K562 (cell line): ENCODE measurements around the gene NAA11. TPM values are rescaled to one million over a fixed set of nuclear protein-coding genes. Genes with fewer than 3 reads are reported as not detected.

Source experiments
- ATAC-seq: fragments of 200-7000 bp; cut with Tn5 transposase; 3 replicates; pipeline ENCODE4 v1.9.1; 2020; ENCODE audit warnings: moderate library complexity
- BruUV-seq: library from RNA; stranded (reverse); fragments of 400-500 nt; replicated peaks from 2 replicates; lab custom pipeline; 2021; lab: Mats Ljungman, UMichigan
- CTCF ChIA-PET: fragments of 300-600 bp; formaldehyde crosslinking; extraction: SDS; loops from one replicate; lab custom pipeline; 2021; ENCODE audit warnings: low intra/inter-chr PET ratio; lab: Yijun Ruan, JAX
- POLR2A ChIA-PET: fragments of 300-600, 350-650 bp; sonication (Branson Sonifier 250); formaldehyde crosslinking; extraction: SDS; loops from one replicate; lab custom pipeline; 2021; ENCODE audit warnings: antibody characterized with exemption, inconsistent platforms; lab: Yijun Ruan, JAX
- DNase-seq, 4 experiments: peaks; one replicate each; pipeline versions ENCODE4 v3.0.0 to v3.0.0-alpha.2; 2011 to 2018; ENCODE audit warnings: low spot score in 3 of 4, mixed read lengths in 3 of 4; ENCODE audit errors: extremely low read depth in 1 of 4
- FAIRE-seq: peaks from 2 replicates; lab custom pipeline; 2011; peaks lifted over from hg19 to GRCh38; lab: Jason Lieb, UNC
- H2AFZ ChIP-seq: 2 replicates; pipeline ENCODE4 v1.6.0; 2011; ENCODE audit warnings: low read depth, low read length, control low read depth, inconsistent platforms
- H3K27ac ChIP-seq: fragments of 200-600 bp; 3 replicates; pipeline ENCODE4 v1.8.0; 2011; ENCODE audit warnings: low read depth, mild to moderate bottlenecking, control low read depth, inconsistent platforms, low read length, moderate library complexity, mixed read lengths; ENCODE audit errors: extremely low read depth
- H3K27me3 ChIP-seq, 2 experiments: fragments of 300-600 bp in 1 of 2; 2 replicates in 1 of 2; 3 replicates in 1 of 2; pipeline versions ENCODE4 v1.6.0 to v1.8.0; 2011; ENCODE audit warnings: inconsistent platforms in 2 of 2, low read length in 2 of 2, mild to moderate bottlenecking in 1 of 2, mixed read lengths in 1 of 2, moderate library complexity in 1 of 2; ENCODE audit not compliant: control insufficient read depth in 2 of 2, insufficient read depth in 2 of 2
- H3K36me3 ChIP-seq: fragments of 300-600 bp; 3 replicates; pipeline ENCODE4 v1.8.0; 2011; ENCODE audit warnings: mild to moderate bottlenecking, low read length, inconsistent platforms; ENCODE audit not compliant: control insufficient read depth, insufficient read depth
- H3K4me1 ChIP-seq, 2 experiments: fragments of 200-600 bp in 1 of 2; replicated peaks in 1 of 2; 2 replicates in 1 of 2; 3 replicates in 1 of 2; pipeline versions ENCODE4 v1.5.1 to v1.8.0; 2011; ENCODE audit warnings: inconsistent platforms in 2 of 2, low read length in 2 of 2, mild to moderate bottlenecking in 1 of 2, mixed read lengths in 1 of 2, moderate library complexity in 1 of 2; ENCODE audit not compliant: control insufficient read depth in 2 of 2, insufficient read depth in 2 of 2
- H3K4me2 ChIP-seq: 2 replicates; pipeline ENCODE4 v1.6.1; 2011; ENCODE audit warnings: low read length, control low read depth, inconsistent platforms, mixed read lengths; ENCODE audit not compliant: insufficient read depth
- H3K4me3 ChIP-seq: fragments of 200-600 bp; sonication (generic), shearing (Covaris generic); 2 replicates; pipeline ENCODE4 v1.5.1; 2016; ENCODE audit warnings: control low read depth, inconsistent platforms
- H3K79me2 ChIP-seq: fragments of 200-600 bp; 3 replicates; pipeline ENCODE4 v1.8.0; 2011; ENCODE audit warnings: low read length, inconsistent platforms; ENCODE audit not compliant: control insufficient read depth, insufficient read depth
- H3K9ac ChIP-seq, 2 experiments: 2 replicates each; pipeline versions ENCODE4 v1.6.0 to v1.6.1; 2011; ENCODE audit warnings: low read depth in 2 of 2, low read length in 2 of 2, control low read depth in 1 of 2, inconsistent platforms in 1 of 2, mild to moderate bottlenecking in 1 of 2, mixed read lengths in 1 of 2; ENCODE audit not compliant: insufficient read depth in 1 of 2
- H3K9me1 ChIP-seq: one replicate; pipeline ENCODE4 v1.6.0; 2011; ENCODE audit warnings: inconsistent platforms, mild to moderate bottlenecking, low read length, moderate library complexity; ENCODE audit not compliant: control insufficient read depth, insufficient read depth
- H3K9me3 ChIP-seq: replicated peaks from 2 replicates; pipeline ENCODE4 v1.5.1; 2011; ENCODE audit warnings: low read depth, low read length, inconsistent platforms; ENCODE audit not compliant: control insufficient read depth, insufficient read depth
- H4K20me1 ChIP-seq: replicated peaks from 2 replicates; pipeline ENCODE4 v1.6.1; 2011; ENCODE audit warnings: low read length, inconsistent platforms, mixed read lengths; ENCODE audit not compliant: control insufficient read depth, insufficient read depth
- ARID2 ChIP-seq: fragments of 450-650 bp; IDR thresholded peaks from 2 replicates; pipeline ENCODE4 v1.6.1; 2017; ENCODE audit warnings: antibody characterized with exemption, mild to moderate bottlenecking
- BMI1 ChIP-seq: fragments of 150-350 bp; IDR thresholded peaks from 2 replicates; pipeline ENCODE4 v1.6.1; 2014; ENCODE audit warnings: low read length
- FOS ChIP-seq: IDR thresholded peaks from 3 replicates; pipeline ENCODE4 v1.6.1; 2011; ENCODE audit not compliant: insufficient read length; ENCODE audit errors: extremely low read depth
- KDM5B ChIP-seq: fragments of 200-600 bp; sonication (generic); IDR thresholded peaks from 2 replicates; pipeline ENCODE4 v1.6.1; 2012; ENCODE audit warnings: low read depth, mild to moderate bottlenecking, moderate library complexity, low read length, control low read depth, inconsistent platforms; ENCODE audit not compliant: insufficient replicate concordance
- TGIF2 ChIP-seq: sonication (generic); formaldehyde crosslinking; IDR thresholded peaks from 2 replicates; pipeline ENCODE4 v1.8.1; 2022; ENCODE audit warnings: mild to moderate bottlenecking, missing genetic modification reagents, moderate library complexity
- XRCC5 ChIP-seq: fragments of 200-400 bp; formaldehyde crosslinking; IDR thresholded peaks from 2 replicates; pipeline ENCODE4 v1.6.1; 2017; ENCODE audit warnings: low read depth, mild to moderate bottlenecking, low read length
- ZNF212 ChIP-seq: fragments of 450-650 bp; formaldehyde crosslinking; IDR thresholded peaks from 2 replicates; pipeline ENCODE4 v1.4.0; 2020; ENCODE audit warnings: mild to moderate bottlenecking
- ZNF639 ChIP-seq, 2 experiments: fragments of 200-800 bp in 1 of 2; sonication (Bioruptor generic) in 1 of 2; sonication (generic) in 1 of 2; formaldehyde crosslinking in 1 of 2; IDR thresholded peaks in 1 of 2; conservative IDR thresholded peaks in 1 of 2; 2 replicates each; pipeline versions ENCODE4 v1.5.0 to v1.6.1; 2016 to 2020; ENCODE audit warnings: missing compliant biosample characterization in 1 of 2, missing genetic modification characterization in 1 of 2, missing genetic modification reagents in 1 of 2
- ZNF780A ChIP-seq: fragments of 250-450 bp; sonication (Bioruptor Pico); IDR thresholded peaks from 2 replicates; pipeline ENCODE4 v1.5.0; 2021; ENCODE audit warnings: mild to moderate bottlenecking
- WGBS: fragments of 100-300 bp; shearing (Covaris generic); methylation state at CpG from one replicate; pipeline ENCODE4 v1.1.6; 2016; ENCODE audit warnings: low coverage, mixed read lengths; ENCODE audit not compliant: insufficient coverage; ENCODE audit errors: missing lambda C conversion rate; 5-methylcytosine and 5-hydroxymethylcytosine counted together
- in situ Hi-C: fragments of 300-500 bp; cut with MboI; formaldehyde crosslinking; loops from 4 replicates; pipeline ENCODE4 v1.15.0; 2018; ENCODE audit warnings: inconsistent platforms, mixed read lengths
- intact Hi-C: fragments of 100-400 bp; cut with micrococcal nuclease; formaldehyde crosslinking; loops from 2 replicates; pipeline ENCODE4 v1.14.2; 2022
- polyA plus RNA-seq, 8 experiments: library from polyadenylated mRNA; depleted of rRNA in 4 of 8; stranded (reverse) in 5 of 8; unstranded in 3 of 8; fragments of >200 nt; fragmentation: Nextera tagmentation in 2 of 8; fragmentation: Illumina TruSeq in 1 of 8; extraction: Ambion mirVana in 2 of 8; extraction: Trizol in 1 of 8; gene quantifications; 2 replicates each; pipeline versions ENCODE4 v1.2.1 to v1.2.3, GENCODE V29; 2011 to 2014; ENCODE audit warnings: inconsistent platforms in 1 of 8, missing spikeins in 1 of 8
- total RNA-seq, 7 experiments: library from RNA; depleted of rRNA in 6 of 7; stranded (reverse); fragments of >200 nt in 6 of 7; fragmentation: Illumina TruSeq in 2 of 7; extraction: Trizol in 2 of 7; gene quantifications; 2 replicates each; pipeline versions ENCODE4 v1.2.1 to v1.2.3, GENCODE V29; 2011 to 2021; ENCODE audit warnings: low replicate concordance in 1 of 7
- TF ChIP-seq, protein P1 (sequence below): fragments of 250-450 bp; sonication (Bioruptor Pico); IDR thresholded peaks from 2 replicates; pipeline ENCODE4 v1.8.0; 2021; ENCODE audit warnings: borderline replicate concordance, mild to moderate bottlenecking, moderate library complexity; ENCODE audit not compliant: poor library complexity, severe bottlenecking
- TF ChIP-seq, protein P2 (sequence below), 2 experiments: fragments of 450-650 bp; IDR thresholded peaks; 2 replicates each; pipeline ENCODE4 v1.6.1; 2018; ENCODE audit warnings: mild to moderate bottlenecking in 2 of 2, low read depth in 1 of 2; ENCODE audit not compliant: partially characterized antibody in 2 of 2

The NAA11 gene
- total and polyA plus RNA-seq, 9 of the 15 experiments (the other 6 are each of a cell fraction or from before 2014, with no cell fraction given) = 17.1 to 34.6 (median 23.1) TPM

DNA sequence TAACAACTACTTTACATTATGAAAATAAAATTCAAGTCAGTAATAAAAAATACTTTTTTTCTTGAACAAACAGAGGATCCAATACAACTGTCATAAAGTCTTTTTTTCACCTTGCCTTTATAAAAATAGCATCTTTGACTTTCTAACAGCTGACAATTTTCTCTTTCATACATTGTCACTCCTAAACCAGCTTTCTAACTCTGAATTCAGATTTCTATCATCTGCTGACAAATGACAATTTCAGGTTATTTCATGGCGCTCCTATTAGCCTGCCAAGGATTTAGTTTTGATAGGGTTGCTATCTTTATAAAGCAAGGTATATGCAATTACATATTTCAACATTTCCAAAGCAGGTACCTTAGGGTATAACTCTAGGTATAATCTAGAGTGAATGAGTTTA is 14.6 kb downstream of the NAA11 start:
- ChIA-PET CTCF (no interaction called here), POLR2A (interaction anchor here (0.9 kb wide), 1 partner anchor 10 kb away, joined by 3 read pairs; no protein-coding TSS in a partner anchor)
- no peak overlapping the region for H2AFZ ChIP-seq
- WGBS = 47% methylated on average over 1 of the region's 1 CpG
- no peak overlapping the region for H3K9ac ChIP-seq
- DNase-seq = no peak
- BruUV-seq = no TSS peak
- H3K4me3 ChIP-seq = no peak overlapping the region
- ATAC-seq = no peak
- peaks cover 4% of the 10 kb centered on the region; the same call in 1 of the 3 replicates for H3K36me3 ChIP-seq
- intact Hi-C loops (no loop called here), in situ Hi-C loops (no loop called here)
- H3K79me2 ChIP-seq = peaks cover 2% of the 10 kb centered on the region; the same call in 1 of the 3 replicates
- no peaks in the 10 kb centered on the region for H3K9me1 ChIP-seq
- no peak for FAIRE-seq
- H4K20me1 ChIP-seq = no peaks in the 10 kb centered on the region
- H3K9me3 ChIP-seq = no peaks in the 10 kb centered on the region
- no peak overlapping the region for H3K27ac ChIP-seq
- no peaks in the 10 kb centered on the region for H3K4me1 ChIP-seq
- no peaks in the 10 kb centered on the region for H3K27me3 ChIP-seq
- TF ChIP-seq ZNF212 (CRISPR knock-in tag) (no peak), ZNF639 (CRISPR knock-in tag; conservative IDR thresholded peaks at IDR 0.05 in 1 of 2, IDR thresholded peaks at IDR 0.05 in 1 of 2) (no peak), XRCC5 (no peak), FOS (no peak), TGIF2 (CRISPR knock-in tag) (no peak), BMI1 (no peak), KDM5B (no peak), ZNF780A (CRISPR knock-in tag) (no peak), ARID2 (no peak)
- TF ChIP-seq, protein P1, sequence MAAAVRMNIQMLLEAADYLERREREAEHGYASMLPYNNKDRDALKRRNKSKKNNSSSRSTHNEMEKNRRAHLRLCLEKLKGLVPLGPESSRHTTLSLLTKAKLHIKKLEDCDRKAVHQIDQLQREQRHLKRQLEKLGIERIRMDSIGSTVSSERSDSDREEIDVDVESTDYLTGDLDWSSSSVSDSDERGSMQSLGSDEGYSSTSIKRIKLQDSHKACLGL (CRISPR knock-in tag) = no peak
- TF ChIP-seq, protein P2, sequence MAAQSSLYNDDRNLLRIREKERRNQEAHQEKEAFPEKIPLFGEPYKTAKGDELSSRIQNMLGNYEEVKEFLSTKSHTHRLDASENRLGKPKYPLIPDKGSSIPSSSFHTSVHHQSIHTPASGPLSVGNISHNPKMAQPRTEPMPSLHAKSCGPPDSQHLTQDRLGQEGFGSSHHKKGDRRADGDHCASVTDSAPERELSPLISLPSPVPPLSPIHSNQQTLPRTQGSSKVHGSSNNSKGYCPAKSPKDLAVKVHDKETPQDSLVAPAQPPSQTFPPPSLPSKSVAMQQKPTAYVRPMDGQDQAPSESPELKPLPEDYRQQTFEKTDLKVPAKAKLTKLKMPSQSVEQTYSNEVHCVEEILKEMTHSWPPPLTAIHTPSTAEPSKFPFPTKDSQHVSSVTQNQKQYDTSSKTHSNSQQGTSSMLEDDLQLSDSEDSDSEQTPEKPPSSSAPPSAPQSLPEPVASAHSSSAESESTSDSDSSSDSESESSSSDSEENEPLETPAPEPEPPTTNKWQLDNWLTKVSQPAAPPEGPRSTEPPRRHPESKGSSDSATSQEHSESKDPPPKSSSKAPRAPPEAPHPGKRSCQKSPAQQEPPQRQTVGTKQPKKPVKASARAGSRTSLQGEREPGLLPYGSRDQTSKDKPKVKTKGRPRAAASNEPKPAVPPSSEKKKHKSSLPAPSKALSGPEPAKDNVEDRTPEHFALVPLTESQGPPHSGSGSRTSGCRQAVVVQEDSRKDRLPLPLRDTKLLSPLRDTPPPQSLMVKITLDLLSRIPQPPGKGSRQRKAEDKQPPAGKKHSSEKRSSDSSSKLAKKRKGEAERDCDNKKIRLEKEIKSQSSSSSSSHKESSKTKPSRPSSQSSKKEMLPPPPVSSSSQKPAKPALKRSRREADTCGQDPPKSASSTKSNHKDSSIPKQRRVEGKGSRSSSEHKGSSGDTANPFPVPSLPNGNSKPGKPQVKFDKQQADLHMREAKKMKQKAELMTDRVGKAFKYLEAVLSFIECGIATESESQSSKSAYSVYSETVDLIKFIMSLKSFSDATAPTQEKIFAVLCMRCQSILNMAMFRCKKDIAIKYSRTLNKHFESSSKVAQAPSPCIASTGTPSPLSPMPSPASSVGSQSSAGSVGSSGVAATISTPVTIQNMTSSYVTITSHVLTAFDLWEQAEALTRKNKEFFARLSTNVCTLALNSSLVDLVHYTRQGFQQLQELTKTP (IDR thresholded peaks at IDR 0.05; ENCODE audit: low read depth in 1 of 2, partially characterized antibody in 2 of 2) = no peak
- TF ChIP-seq, all 486 proteins: peak for 0
- no peak overlapping the region for H3K4me2 ChIP-seq
